Naive thymus-derived CD8-positive, alpha-beta T cell (primary cell): ENCODE data around the gene NFX1. TPM values are rescaled to one million over a fixed set of nuclear protein-coding genes. Genes with fewer than 3 reads are reported as not detected.

Experiments used
- polyA plus RNA-seq, 3 donors: library from polyadenylated mRNA; unstranded; fragments of 300-500 nt; fragmentation: Illumina TruSeq; gene quantifications; one replicate each; pipeline ENCODE4 v1.2.3, GENCODE V29; 2021
- total RNA-seq, 8 experiments: library from RNA in 2 of 8; stranded (reverse) in 2 of 8; gene quantifications; one replicate each; pipeline ENCODE4 v1.2.3 and lab custom pipeline; 2021 to 2026

Gene NFX1
- total and polyA plus RNA-seq, 5 experiments from 2014 or later, result 22.8 to 70.5 (median 42.7) TPM

Other genes starting within 250 kb of the NFX1 start
- gene SMU1, start 213.8 kb upstream of the NFX1 start, total RNA-seq, result 10 to 100 TPM; 29.5 to 30.9 TPM
- 10 to 100 TPM; 19.5 to 24.3 (median 23.7) TPM for gene SMU1, start 213.8 kb upstream of the NFX1 start, polyA plus RNA-seq
- gene B4GALT1, start 123.2 kb upstream of the NFX1 start, total RNA-seq, result 10 to 100 TPM; 28.7 to 30.8 TPM
- 10 to 100 TPM; 15.1 to 24.2 (median 18.6) TPM for gene B4GALT1, start 123.2 kb upstream of the NFX1 start, polyA plus RNA-seq
- not detected for gene SPINK4, start 50.3 kb upstream of the NFX1 start, total RNA-seq
- gene SPINK4, start 50.3 kb upstream of the NFX1 start, polyA plus RNA-seq, result not detected
- 10 to 100 TPM; 55.9 to 64.6 TPM for gene BAG1, start 25.8 kb upstream of the NFX1 start, total RNA-seq
- gene BAG1, start 25.8 kb upstream of the NFX1 start, polyA plus RNA-seq, result 10 to 100 TPM; 80.5 to 92.6 (median 86.8) TPM
- 10 to 100 TPM; 30.4 to 31.4 TPM for gene CHMP5, start 25.5 kb upstream of the NFX1 start, total RNA-seq
- 10 to 100 TPM; 38.7 to 40.0 (median 39.4) TPM for gene CHMP5, start 25.5 kb upstream of the NFX1 start, polyA plus RNA-seq
- under 1 TPM in 1 of 2 experiments, not detected in 1; 0.71 TPM for gene AQP7, start 112.1 kb downstream of the NFX1 start, total RNA-seq
- under 1 TPM in 1 of 3 donors, not detected in 2; 0.17 TPM for gene AQP7, start 112.1 kb downstream of the NFX1 start, polyA plus RNA-seq
- 10 to 100 TPM; 71.6 to 72.8 TPM for gene AQP3, start 157.1 kb downstream of the NFX1 start, total RNA-seq
- gene AQP3, start 157.1 kb downstream of the NFX1 start, polyA plus RNA-seq, result 100 to 1,000 TPM; 124 to 166 (median 145) TPM
- 10 to 100 TPM; 42.7 to 47.2 TPM for gene NOL6, start 183.4 kb downstream of the NFX1 start, total RNA-seq
- gene NOL6, start 183.4 kb downstream of the NFX1 start, polyA plus RNA-seq, result 10 to 100 TPM; 13.5 to 29.2 (median 19.3) TPM
- gene ANKRD18B, start 233.7 kb downstream of the NFX1 start, total RNA-seq, result under 1 TPM in 1 of 2 experiments, not detected in 1; 0.88 TPM
- not detected for gene ANKRD18B, start 233.7 kb downstream of the NFX1 start, polyA plus RNA-seq